ENCODE measurements around the gene LGR6.

LGR6 gene

GRCh38 chr1:202146279-202146678 is 47.3 kb upstream of the LGR6 start:
- peaks cover 10% of the 10 kb centered on the region for H3K36me3 ChIP-seq (replicated peaks; ENCODE audit: low read depth, low read length)
- no peak overlapping the region for H3K9ac ChIP-seq (ENCODE audit: low read length)
- H3K27me3 ChIP-seq (ENCODE audit: low read depth, low read length) = no peaks in the 10 kb centered on the region
- H4K20me1 ChIP-seq (ENCODE audit: insufficient read depth, low read length) = peaks cover 22% of the 10 kb centered on the region
- no peak overlapping the region for H3K4me2 ChIP-seq (ENCODE audit: low read length)
- H3K79me2 ChIP-seq (ENCODE audit: low read length) = peaks cover 37% of the 10 kb centered on the region
- TF ChIP-seq CTCF (IDR thresholded peaks at IDR 0.05; ENCODE audit: low read depth, low read length) (no peak), EZH2phosphoT487 (IDR thresholded peaks at IDR 0.05; ENCODE audit: low read depth) (no peak)
- peaks cover 13% of the 10 kb centered on the region for H3K4me1 ChIP-seq (ENCODE audit: low read length)
- H3K9me3 ChIP-seq (ENCODE audit: insufficient read depth, low read length) = no peaks in the 10 kb centered on the region
- no peak overlapping the region for H3K27ac ChIP-seq (ENCODE audit: low read length)
- H3K4me3 ChIP-seq (ENCODE audit: low read length) = no peak overlapping the region
- H2AFZ ChIP-seq (ENCODE audit: low read depth, low read length) = no peak overlapping the region

DNA sequence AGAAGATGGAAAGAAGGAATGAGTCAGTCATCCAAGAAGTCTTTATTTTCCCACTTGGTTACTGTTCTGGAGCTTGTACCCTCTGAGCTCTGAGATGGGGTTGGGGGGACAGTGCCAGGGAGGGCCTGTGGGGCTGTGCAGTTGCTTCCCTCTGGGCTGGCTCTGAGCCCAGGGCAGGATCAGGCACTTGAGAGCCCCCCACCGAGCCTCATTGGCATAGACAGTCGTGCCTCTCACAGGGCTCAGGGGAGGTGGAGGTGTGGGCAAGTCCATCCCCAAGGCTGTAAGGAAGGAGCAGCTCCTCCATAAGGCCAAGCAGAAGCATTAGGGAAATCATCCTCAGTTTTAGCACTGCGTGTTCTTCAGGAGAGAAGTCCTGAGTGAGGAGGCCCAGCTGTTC is 46.6 kb upstream of the LGR6 start:
- peaks cover 30% of the 10 kb centered on the region for H3K79me2 ChIP-seq (ENCODE audit: low read length)
- no peaks in the 10 kb centered on the region for H3K27me3 ChIP-seq (ENCODE audit: low read depth, low read length)
- H3K9ac ChIP-seq (ENCODE audit: low read length) = no peak overlapping the region
- H3K27ac ChIP-seq (ENCODE audit: low read length) = no peak overlapping the region
- peaks cover 16% of the 10 kb centered on the region for H4K20me1 ChIP-seq (ENCODE audit: insufficient read depth, low read length)
- TF ChIP-seq CTCF (IDR thresholded peaks at IDR 0.05; ENCODE audit: low read depth, low read length) = no peak
- no peak for TF ChIP-seq EZH2phosphoT487 (IDR thresholded peaks at IDR 0.05; ENCODE audit: low read depth)
- peaks cover 9% of the 10 kb centered on the region for H3K36me3 ChIP-seq (replicated peaks; ENCODE audit: low read depth, low read length)
- H3K4me2 ChIP-seq (ENCODE audit: low read length) = no peak overlapping the region
- H3K4me1 ChIP-seq (ENCODE audit: low read length) = peaks cover 13% of the 10 kb centered on the region
- no peak overlapping the region for H2AFZ ChIP-seq (ENCODE audit: low read depth, low read length)
- H3K9me3 ChIP-seq (ENCODE audit: insufficient read depth, low read length) = no peaks in the 10 kb centered on the region
- H3K4me3 ChIP-seq (ENCODE audit: low read length) = no peak overlapping the region

DNA sequence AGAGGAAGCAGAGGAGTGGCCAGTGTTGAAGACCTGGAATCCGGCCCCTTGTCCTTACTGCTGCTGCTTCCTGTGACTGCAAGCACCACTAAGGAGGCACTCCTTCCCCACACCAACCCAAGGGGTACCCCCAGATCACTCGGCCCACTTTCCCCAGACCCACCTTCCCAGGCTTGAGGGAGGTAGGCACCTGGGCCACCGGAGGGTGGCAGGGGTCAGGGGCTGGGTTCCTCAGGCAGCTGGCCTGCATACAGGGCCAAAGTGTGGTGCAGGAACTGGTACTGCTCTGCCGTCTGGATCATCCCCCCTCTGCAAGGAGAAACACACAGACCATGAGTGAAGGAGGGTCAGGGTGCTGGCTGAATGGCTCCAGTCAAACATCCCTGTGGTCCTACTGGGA is 45.2 kb upstream of the LGR6 start:
- Histone ChIP-seq H3K9me3 (ENCODE audit: insufficient read depth, low read length) (no peaks in the 10 kb centered on the region), H3K9ac (ENCODE audit: low read length) (no peak overlapping the region), H3K27ac (ENCODE audit: low read length) (no peak overlapping the region), H4K20me1 (ENCODE audit: insufficient read depth, low read length) (peaks cover 2% of the 10 kb centered on the region), H3K27me3 (ENCODE audit: low read depth, low read length) (no peaks in the 10 kb centered on the region), H3K79me2 (ENCODE audit: low read length) (peaks cover 16% of the 10 kb centered on the region), H3K4me3 (ENCODE audit: low read length) (no peak overlapping the region), H2AFZ (ENCODE audit: low read depth, low read length) (no peak overlapping the region), H3K4me1 (ENCODE audit: low read length) (peaks cover 7% of the 10 kb centered on the region), H3K4me2 (ENCODE audit: low read length) (no peak overlapping the region), H3K36me3 (replicated peaks; ENCODE audit: low read depth, low read length) (peaks cover 3% of the 10 kb centered on the region)
- TF ChIP-seq EZH2phosphoT487 (IDR thresholded peaks at IDR 0.05; ENCODE audit: low read depth) (no peak), CTCF (IDR thresholded peaks at IDR 0.05; ENCODE audit: low read depth, low read length) (no peak)

DNA sequence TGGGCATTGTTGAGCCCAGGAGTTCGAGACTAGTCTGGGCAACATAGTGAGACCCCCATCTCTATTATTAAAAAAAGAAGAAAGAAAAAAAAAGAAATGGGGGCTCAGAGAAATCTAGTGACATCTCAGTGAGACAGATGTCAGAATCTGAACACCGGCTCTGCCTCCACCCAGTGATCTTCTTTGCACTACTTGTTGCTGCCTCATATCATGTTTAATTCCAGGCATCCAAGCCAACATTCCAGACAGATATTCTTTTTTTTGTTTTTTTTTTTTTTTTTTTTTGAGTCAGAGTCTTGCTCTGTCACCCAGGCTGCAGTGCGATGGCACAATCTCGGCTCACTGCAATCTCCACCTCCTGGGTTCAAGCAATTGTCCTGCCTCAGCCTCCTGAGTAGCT is 44.0 kb upstream of the LGR6 start:
- H3K9me3 ChIP-seq (ENCODE audit: insufficient read depth, low read length) = no peaks in the 10 kb centered on the region
- H2AFZ ChIP-seq (ENCODE audit: low read depth, low read length) = no peak overlapping the region
- no peaks in the 10 kb centered on the region for H3K27me3 ChIP-seq (ENCODE audit: low read depth, low read length)
- H4K20me1 ChIP-seq (ENCODE audit: insufficient read depth, low read length) = no peaks in the 10 kb centered on the region
- H3K4me2 ChIP-seq (ENCODE audit: low read length) = no peak overlapping the region
- H3K4me3 ChIP-seq (ENCODE audit: low read length) = no peak overlapping the region
- peaks cover 4% of the 10 kb centered on the region; the same call in 1 of the 2 replicates for H3K79me2 ChIP-seq (ENCODE audit: low read length)
- H3K27ac ChIP-seq (ENCODE audit: low read length) = no peak overlapping the region
- TF ChIP-seq CTCF (IDR thresholded peaks at IDR 0.05; ENCODE audit: low read depth, low read length) (no peak), EZH2phosphoT487 (IDR thresholded peaks at IDR 0.05; ENCODE audit: low read depth) (no peak)
- H3K4me1 ChIP-seq (ENCODE audit: low read length) = peaks cover 7% of the 10 kb centered on the region
- H3K36me3 ChIP-seq (replicated peaks; ENCODE audit: low read depth, low read length) = peaks cover 3% of the 10 kb centered on the region
- H3K9ac ChIP-seq (ENCODE audit: low read length) = no peak overlapping the region
